Testis (tissue), 2 donors: Measurements from ENCODE around the gene C6orf15.

Experiments used
- CTCF ChIP-seq, 3 experiments: fragments of 450-650 bp in 2 of 3; fragments of 200-600 bp in 1 of 3; sonication (generic) in 1 of 3; IDR thresholded peaks; one replicate each; pipeline ENCODE4 v1.5.1; 2016 to 2019; ENCODE audit warnings: antibody characterized with exemption in 3 of 3, mild to moderate bottlenecking in 2 of 3, moderate library complexity in 1 of 3
- POLR2A ChIP-seq: fragments of 450-650 bp; IDR thresholded peaks from one replicate; pipeline ENCODE4 v1.6.1; 2017; ENCODE audit warnings: antibody characterized with exemption, mild to moderate bottlenecking, moderate library complexity

GRCh38 chr6:31132806-31133205 is 20.4 kb upstream of the C6orf15 start:
- TF ChIP-seq CTCF (IDR thresholded peaks at IDR 0.05) (no peak), POLR2A (no peak)
